Measurements from ENCODE around the gene HBM. TPM values are rescaled to one million over a fixed set of nuclear protein-coding genes. Genes with fewer than 3 reads are reported as not detected.
"Not testable (repeated sequence)": the region's sequence is repeated elsewhere in the genome, so short reads cannot be mapped to it uniquely, and the experiment has no call there.

Gene HBM
- total RNA-seq, 1 experiment from 2014 or later: not detected

- H3K27ac Mint-ChIP-seq (ENCODE audit: unreplicated experiment): no peak overlapping the region
- H3K27me3 Mint-ChIP-seq (ENCODE audit: unreplicated experiment): peaks cover 58% of the 10 kb centered on the region
- no TSS peak for BruUV-seq (replicated peaks)
- TF ChIP-seq, protein P1, sequence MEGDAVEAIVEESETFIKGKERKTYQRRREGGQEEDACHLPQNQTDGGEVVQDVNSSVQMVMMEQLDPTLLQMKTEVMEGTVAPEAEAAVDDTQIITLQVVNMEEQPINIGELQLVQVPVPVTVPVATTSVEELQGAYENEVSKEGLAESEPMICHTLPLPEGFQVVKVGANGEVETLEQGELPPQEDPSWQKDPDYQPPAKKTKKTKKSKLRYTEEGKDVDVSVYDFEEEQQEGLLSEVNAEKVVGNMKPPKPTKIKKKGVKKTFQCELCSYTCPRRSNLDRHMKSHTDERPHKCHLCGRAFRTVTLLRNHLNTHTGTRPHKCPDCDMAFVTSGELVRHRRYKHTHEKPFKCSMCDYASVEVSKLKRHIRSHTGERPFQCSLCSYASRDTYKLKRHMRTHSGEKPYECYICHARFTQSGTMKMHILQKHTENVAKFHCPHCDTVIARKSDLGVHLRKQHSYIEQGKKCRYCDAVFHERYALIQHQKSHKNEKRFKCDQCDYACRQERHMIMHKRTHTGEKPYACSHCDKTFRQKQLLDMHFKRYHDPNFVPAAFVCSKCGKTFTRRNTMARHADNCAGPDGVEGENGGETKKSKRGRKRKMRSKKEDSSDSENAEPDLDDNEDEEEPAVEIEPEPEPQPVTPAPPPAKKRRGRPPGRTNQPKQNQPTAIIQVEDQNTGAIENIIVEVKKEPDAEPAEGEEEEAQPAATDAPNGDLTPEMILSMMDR (IDR thresholded peaks at IDR 0.05; ENCODE audit: unreplicated experiment): no peak
- H3K9me3 Mint-ChIP-seq (ENCODE audit: low read depth, unreplicated experiment): no peaks in the 10 kb centered on the region
- no peaks in the 10 kb centered on the region for H3K4me1 Mint-ChIP-seq (ENCODE audit: low read depth, unreplicated experiment)
- H3K36me3 Mint-ChIP-seq (ENCODE audit: insufficient read depth, unreplicated experiment): peaks cover 1% of the 10 kb centered on the region
- intact Hi-C loops (cut with micrococcal nuclease; ENCODE audit: unreplicated experiment): no loop called here
- no peak for DNase-seq
- CTCF ChIA-PET: no interaction called here
- H3K4me3 Mint-ChIP-seq (ENCODE audit: low read depth, unreplicated experiment): no peak overlapping the region
These were observed 16.6 kb upstream of the HBM start for GRCh38 chr16:149024-149660.

DNA sequence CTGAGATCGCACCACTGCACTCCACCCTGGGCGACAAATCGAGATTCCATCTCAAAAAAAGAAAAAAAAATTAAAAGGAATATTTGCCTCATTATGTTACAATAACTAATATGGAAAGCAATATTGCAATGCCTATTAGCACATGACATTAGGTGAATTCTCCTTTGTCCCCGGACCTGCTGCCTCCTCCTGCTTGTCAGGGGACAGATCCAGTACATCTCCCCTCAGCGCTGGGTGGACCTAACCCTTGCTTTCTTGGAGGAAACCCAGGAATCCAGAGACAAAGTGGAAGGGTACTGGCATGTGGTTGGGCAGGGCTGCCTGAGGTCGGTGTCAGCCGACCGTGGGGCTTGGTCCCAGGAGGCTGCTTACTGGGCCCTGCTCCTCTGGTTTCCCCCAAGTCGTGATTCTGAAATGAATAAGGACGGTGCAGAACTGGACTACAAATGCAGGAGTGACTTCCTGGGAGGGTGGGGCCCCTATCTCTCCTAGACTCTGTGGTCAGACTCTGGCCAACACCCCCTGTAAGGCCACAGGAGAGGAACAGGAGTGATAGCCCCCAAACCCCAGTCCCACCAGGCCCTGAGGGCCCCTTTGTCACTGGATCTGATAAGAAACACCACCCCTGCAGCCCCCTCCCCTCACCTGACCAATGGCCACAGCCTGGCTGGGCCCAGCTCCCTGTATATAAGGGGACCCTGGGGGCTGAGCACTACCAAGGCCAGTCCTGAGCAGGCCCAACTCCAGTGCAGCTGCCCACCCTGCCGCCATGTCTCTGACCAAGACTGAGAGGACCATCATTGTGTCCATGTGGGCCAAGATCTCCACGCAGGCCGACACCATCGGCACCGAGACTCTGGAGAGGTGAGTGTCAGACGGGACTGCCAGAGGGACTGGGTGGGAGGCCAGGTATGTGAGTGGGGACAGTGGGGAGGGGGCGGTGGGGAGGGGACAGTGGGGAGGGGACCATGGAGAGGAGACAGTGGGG is 13.3 kb upstream of the HBM start, which contains the start of gene HBZ:
TSS of gene HBZ (plus strand) at position 504 of the 988 bp plus-strand sequence. CDS start at position 770, 266 bp downstream.
- CTCF ChIA-PET: no interaction called here
- H3K27ac Mint-ChIP-seq (ENCODE audit: unreplicated experiment): no peak within 1 kb of the TSS
- peaks cover 9% of the 10 kb centered on the region for H3K36me3 Mint-ChIP-seq (ENCODE audit: insufficient read depth, unreplicated experiment)
- H3K4me3 Mint-ChIP-seq (ENCODE audit: low read depth, unreplicated experiment): no peak within 1 kb of the TSS
- intact Hi-C loops (cut with micrococcal nuclease; ENCODE audit: unreplicated experiment): no loop called here
- peaks cover 70% of the 10 kb centered on the region for H3K27me3 Mint-ChIP-seq (ENCODE audit: unreplicated experiment)
- no TSS peak for BruUV-seq (replicated peaks)
- TF ChIP-seq, protein P1 (IDR thresholded peaks at IDR 0.05; ENCODE audit: unreplicated experiment): no peak
- no peaks in the 10 kb centered on the region for H3K4me1 Mint-ChIP-seq (ENCODE audit: low read depth, unreplicated experiment)
- DNase-seq: no peak
- H3K9me3 Mint-ChIP-seq (ENCODE audit: low read depth, unreplicated experiment): no peaks in the 10 kb centered on the region

DNA sequence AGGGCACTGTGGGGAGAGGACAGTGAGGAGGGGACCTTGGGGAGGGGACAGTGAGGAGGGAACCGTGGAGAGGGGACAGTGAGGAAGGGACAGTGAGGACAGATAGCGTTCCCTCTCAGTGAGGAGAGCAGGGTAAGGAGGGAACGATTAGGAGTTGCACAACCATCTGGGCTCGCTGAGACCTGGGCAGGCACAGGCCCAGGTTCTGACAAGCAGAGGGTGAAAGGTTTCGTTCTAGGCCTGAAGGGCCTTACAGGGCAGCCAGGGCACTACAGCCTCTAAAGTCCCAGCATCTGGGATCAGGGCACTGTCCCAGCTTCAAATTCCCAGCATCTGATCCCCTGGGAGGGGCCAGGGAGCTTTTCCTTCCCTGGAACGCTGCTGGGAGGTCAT is 12.7 kb upstream of the HBM start:
- intact Hi-C loops (cut with micrococcal nuclease; ENCODE audit: unreplicated experiment); H3K36me3 Mint-ChIP-seq (ENCODE audit: insufficient read depth, unreplicated experiment); CTCF ChIA-PET; H3K4me3 Mint-ChIP-seq (ENCODE audit: low read depth, unreplicated experiment); H3K4me1 Mint-ChIP-seq (ENCODE audit: low read depth, unreplicated experiment); H3K27ac Mint-ChIP-seq (ENCODE audit: unreplicated experiment); DNase-seq; H3K9me3 Mint-ChIP-seq (ENCODE audit: low read depth, unreplicated experiment); BruUV-seq (replicated peaks): not testable (repeated sequence)
- peaks cover 73% of the 10 kb centered on the region for H3K27me3 Mint-ChIP-seq (ENCODE audit: unreplicated experiment)

DNA sequence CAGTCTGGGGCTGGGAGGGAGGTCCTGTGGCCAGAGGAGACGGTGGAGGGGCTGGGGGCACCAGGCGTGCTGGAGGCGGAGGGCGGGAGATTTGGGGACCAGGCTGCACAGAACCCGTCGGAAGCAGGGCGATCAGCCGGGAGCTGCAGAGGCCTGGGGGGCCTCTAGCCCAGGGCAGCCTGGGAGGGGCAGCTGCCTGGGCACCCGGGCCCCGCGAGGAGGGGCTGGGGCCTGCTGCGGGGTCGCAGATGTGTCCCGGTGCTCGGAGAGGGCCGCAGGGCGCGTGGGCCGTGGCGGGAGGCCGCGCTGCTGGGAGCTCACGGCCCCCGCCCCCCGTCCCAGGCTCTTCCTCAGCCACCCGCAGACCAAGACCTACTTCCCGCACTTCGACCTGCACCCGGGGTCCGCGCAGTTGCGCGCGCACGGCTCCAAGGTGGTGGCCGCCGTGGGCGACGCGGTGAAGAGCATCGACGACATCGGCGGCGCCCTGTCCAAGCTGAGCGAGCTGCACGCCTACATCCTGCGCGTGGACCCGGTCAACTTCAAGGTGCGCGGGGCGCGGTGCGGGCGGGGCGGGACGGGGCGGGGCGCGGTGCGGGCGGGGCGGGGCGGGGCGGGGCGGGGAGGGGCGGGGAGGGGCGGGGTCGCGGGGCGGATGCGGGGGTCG is 12.1 kb upstream of the HBM start:
- H3K9me3 Mint-ChIP-seq (ENCODE audit: low read depth, unreplicated experiment); H3K36me3 Mint-ChIP-seq (ENCODE audit: insufficient read depth, unreplicated experiment); H3K27ac Mint-ChIP-seq (ENCODE audit: unreplicated experiment); DNase-seq; intact Hi-C loops (cut with micrococcal nuclease; ENCODE audit: unreplicated experiment); BruUV-seq (replicated peaks); H3K4me1 Mint-ChIP-seq (ENCODE audit: low read depth, unreplicated experiment); CTCF ChIA-PET: not testable (repeated sequence)
- Mint-ChIP-seq H3K4me3 (ENCODE audit: low read depth, unreplicated experiment) (peak overlapping the region; percentile 72), H3K27me3 (ENCODE audit: unreplicated experiment) (peaks cover 73% of the 10 kb centered on the region)
